Measurements from ENCODE around the gene STAM. TPM values are rescaled to one million over a fixed set of nuclear protein-coding genes. Genes with fewer than 3 reads are reported as not detected.

The STAM gene
- total RNA-seq, 1 experiment from 2014 or later, result 29.3 TPM

- peak overlapping the region; percentile 48 to 95 (median 66); a peak in 4 of 7 replicates for H3K27ac Mint-ChIP-seq
- Histone ChIP-seq H2BK5ac (ENCODE audit: insufficient read length, low read length) (no peak overlapping the region), H2BK15ac (ENCODE audit: low read depth, low read length) (no peak overlapping the region), H3K14ac (ENCODE audit: insufficient read depth, low read length) (no peak overlapping the region), H2AK5ac (ENCODE audit: insufficient read length, low read length) (no peak overlapping the region), H4K5ac (ENCODE audit: insufficient read length, low read depth, low read length) (no peak overlapping the region), H4K91ac (ENCODE audit: insufficient read length, low read depth, low read length) (no peak overlapping the region), H3K9ac (ENCODE audit: extremely low read depth, insufficient read length, low read length) (no peak overlapping the region), H4K20me1 (ENCODE audit: control insufficient read depth, insufficient read depth, insufficient read length) (no peaks in the 10 kb centered on the region), H2AFZ (ENCODE audit: low read length) (no peak overlapping the region), H4K8ac (replicated peaks; ENCODE audit: insufficient read length, low read depth, low read length) (no peak overlapping the region), H3K23ac (ENCODE audit: insufficient read length, low read depth, low read length) (no peak overlapping the region), H3K18ac (ENCODE audit: insufficient read length, low read depth, low read length) (no peak overlapping the region), H3K27me3 (ENCODE audit: insufficient read depth, low read length) (no peaks in the 10 kb centered on the region), H3K4ac (ENCODE audit: low read depth, low read length) (no peak overlapping the region), H2BK12ac (ENCODE audit: insufficient read length, low read depth, low read length) (no peak overlapping the region), H2BK20ac (ENCODE audit: low read depth, low read length, poor library complexity, severe bottlenecking) (no peak overlapping the region), H3K23me2 (ENCODE audit: insufficient read length, low read depth, low read length, poor library complexity, severe bottlenecking) (no peaks in the 10 kb centered on the region), H3K4me2 (ENCODE audit: insufficient read depth, insufficient read length, low read length) (no peak overlapping the region), H3K79me2 (ENCODE audit: insufficient read depth, low read length) (no peaks in the 10 kb centered on the region; the same call in 1 of the 2 replicates), H3T11ph (ENCODE audit: low read length) (no peak overlapping the region), H3K9me3 (ENCODE audit: control insufficient read depth, low read depth, low read length) (no peaks in the 10 kb centered on the region), H3K79me1 (ENCODE audit: insufficient read depth, low read depth, low read length, poor library complexity, severe bottlenecking) (peaks cover 9% of the 10 kb centered on the region), H3K56ac (ENCODE audit: insufficient read length, low read depth, low read length) (no peak overlapping the region), H2BK120ac (ENCODE audit: low read depth, low read length, poor library complexity, severe bottlenecking) (no peak overlapping the region), H3K4me1 (ENCODE audit: insufficient read depth, low read length) (no peaks in the 10 kb centered on the region), H3K27ac (ENCODE audit: insufficient read length, low read depth, low read length) (peak overlapping the region; percentile 23)
- H3K4me1 Mint-ChIP-seq, result peaks cover 0 to 6% of the 10 kb centered on the region in 2 experiments; a peak in 3 of 4 replicates
- H3K4me3 Mint-ChIP-seq, result no peak overlapping the region
- H3K36me3 Mint-ChIP-seq (ENCODE audit: insufficient read depth in 1 of 3, low read depth in 3 of 3), result peaks cover 1 to 9% (median 5%) of the 10 kb centered on the region in 3 experiments; a peak in 3 of 7 replicates
- no peak for DNase-seq
- TF ChIP-seq CTCF (conservative IDR thresholded peaks at IDR 0.05), result no peak
- no peaks in the 10 kb centered on the region; a peak in 1 of 5 replicates for H3K9me3 Mint-ChIP-seq
- no CpG with 5 or more reads among the region's 3 CpGs for WGBS (ENCODE audit: extremely low coverage, insufficient read length, low lambda C conversion rate)
- no peaks in the 10 kb centered on the region for H3K27me3 Mint-ChIP-seq (ENCODE audit: low read depth)
Observed at GRCh38 chr10:17685233-17685840, 41.4 kb downstream of the STAM start.

Data from H9 (cell line).